ENCODE results near the gene ZFTA. TPM values are rescaled to one million over a fixed set of nuclear protein-coding genes. Genes with fewer than 3 reads are reported as not detected.

Gene ZFTA
- total and polyA plus RNA-seq, 2 donors (not counting 1 experiment from before 2014, with no cell fraction given): 3.4 to 11.8 TPM

DNA sequence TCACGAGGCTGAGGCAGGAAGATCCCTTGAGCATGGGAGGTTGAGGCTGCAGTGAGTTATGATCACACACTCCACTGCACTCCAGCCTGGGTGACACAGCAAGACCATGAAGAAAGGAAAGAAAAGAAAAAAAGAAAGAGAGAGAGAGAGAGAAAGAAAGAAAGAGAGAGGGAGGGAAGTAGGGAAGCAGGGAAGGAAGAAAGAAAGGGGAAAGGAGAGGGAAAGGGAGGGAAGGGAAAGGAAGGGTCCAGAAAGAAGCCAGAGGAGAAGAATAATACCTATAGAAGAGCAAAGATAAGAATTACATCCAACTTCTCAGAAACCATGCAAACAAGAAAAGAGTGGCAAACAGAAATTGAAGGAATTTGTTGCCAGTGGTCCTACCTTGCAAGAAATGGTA is 17.2 kb upstream of the ZFTA start:
- H3K9me3 Mint-ChIP-seq (ENCODE audit: insufficient read depth): no peaks in the 10 kb centered on the region
- DNase-seq (no peak), ATAC-seq (ENCODE audit: low read depth) (no peak)
- peaks cover 0 to 14% (median 3%) of the 10 kb centered on the region in 3 donors for H3K9me3 ChIP-seq (ENCODE audit: control extremely low read depth in 1 of 3, control insufficient read depth in 2 of 3, insufficient read depth in 1 of 3, low read length in 2 of 3)
- no peaks in the 10 kb centered on the region for H3K27me3 Mint-ChIP-seq
- no peaks in the 10 kb centered on the region for H3K36me3 ChIP-seq (replicated peaks in 1 of 2; ENCODE audit: control extremely low read depth in 1 of 2, control insufficient read depth in 1 of 2, extremely low read depth in 1 of 2, insufficient read depth in 2 of 2, low read length in 1 of 2)
- H3K9ac ChIP-seq (ENCODE audit: low read length): no peak overlapping the region
- no peaks in the 10 kb centered on the region for H3K79me2 ChIP-seq (ENCODE audit: control insufficient read depth, insufficient read depth, low read length)
- no CpG with 5 or more reads among the region's 1 CpG for WGBS (ENCODE audit: insufficient coverage)
- no peak overlapping the region for H3K27ac Mint-ChIP-seq
- H3K4me1 Mint-ChIP-seq: no peaks in the 10 kb centered on the region
- ChIA-PET CTCF (interaction anchor here (0.7 kb wide), 1 partner anchor 143 kb away, joined by 3 read pairs; no protein-coding TSS in a partner anchor), POLR2A (no interaction called here)
- H3K4me1 ChIP-seq (ENCODE audit: control insufficient read depth in 2 of 2, insufficient read depth in 2 of 2, low read length in 2 of 2): peaks cover 0 to 7% of the 10 kb centered on the region in 2 donors
- no peak overlapping the region for H3K4me2 ChIP-seq (replicated peaks; ENCODE audit: low read depth, low read length, poor library complexity, severe bottlenecking)
- TF ChIP-seq EZH2 (IDR thresholded peaks at IDR 0.05; ENCODE audit: borderline replicate concordance, insufficient read depth, low read depth, low read length, poor library complexity, severe bottlenecking): no peak
- TF ChIP-seq, protein P1, sequence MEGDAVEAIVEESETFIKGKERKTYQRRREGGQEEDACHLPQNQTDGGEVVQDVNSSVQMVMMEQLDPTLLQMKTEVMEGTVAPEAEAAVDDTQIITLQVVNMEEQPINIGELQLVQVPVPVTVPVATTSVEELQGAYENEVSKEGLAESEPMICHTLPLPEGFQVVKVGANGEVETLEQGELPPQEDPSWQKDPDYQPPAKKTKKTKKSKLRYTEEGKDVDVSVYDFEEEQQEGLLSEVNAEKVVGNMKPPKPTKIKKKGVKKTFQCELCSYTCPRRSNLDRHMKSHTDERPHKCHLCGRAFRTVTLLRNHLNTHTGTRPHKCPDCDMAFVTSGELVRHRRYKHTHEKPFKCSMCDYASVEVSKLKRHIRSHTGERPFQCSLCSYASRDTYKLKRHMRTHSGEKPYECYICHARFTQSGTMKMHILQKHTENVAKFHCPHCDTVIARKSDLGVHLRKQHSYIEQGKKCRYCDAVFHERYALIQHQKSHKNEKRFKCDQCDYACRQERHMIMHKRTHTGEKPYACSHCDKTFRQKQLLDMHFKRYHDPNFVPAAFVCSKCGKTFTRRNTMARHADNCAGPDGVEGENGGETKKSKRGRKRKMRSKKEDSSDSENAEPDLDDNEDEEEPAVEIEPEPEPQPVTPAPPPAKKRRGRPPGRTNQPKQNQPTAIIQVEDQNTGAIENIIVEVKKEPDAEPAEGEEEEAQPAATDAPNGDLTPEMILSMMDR (IDR thresholded peaks at IDR 0.05): no peak
- no peaks in the 10 kb centered on the region for H3K27me3 ChIP-seq (replicated peaks in 1 of 4; ENCODE audit: control extremely low read depth in 1 of 4, control insufficient read depth in 3 of 4, insufficient read depth in 4 of 4, low read length in 3 of 4)
- no peak overlapping the region for H2AFZ ChIP-seq (ENCODE audit: insufficient read depth, low read depth, low read length, poor library complexity, severe bottlenecking)
- H3K4me3 ChIP-seq (ENCODE audit: control extremely low read depth in 1 of 5, extremely low read depth in 1 of 5, insufficient read depth in 1 of 5, low read depth in 2 of 5, low read length in 4 of 5): no peak overlapping the region
- intact Hi-C loops (cut with micrococcal nuclease): no loop called here
- no peak overlapping the region for H3K4me3 Mint-ChIP-seq
- H3K27ac ChIP-seq (ENCODE audit: low read length in 2 of 2): no peak overlapping the region
- no peaks in the 10 kb centered on the region for H4K20me1 ChIP-seq (ENCODE audit: control insufficient read depth, insufficient read depth, low read length, poor library complexity, severe bottlenecking)

DNA sequence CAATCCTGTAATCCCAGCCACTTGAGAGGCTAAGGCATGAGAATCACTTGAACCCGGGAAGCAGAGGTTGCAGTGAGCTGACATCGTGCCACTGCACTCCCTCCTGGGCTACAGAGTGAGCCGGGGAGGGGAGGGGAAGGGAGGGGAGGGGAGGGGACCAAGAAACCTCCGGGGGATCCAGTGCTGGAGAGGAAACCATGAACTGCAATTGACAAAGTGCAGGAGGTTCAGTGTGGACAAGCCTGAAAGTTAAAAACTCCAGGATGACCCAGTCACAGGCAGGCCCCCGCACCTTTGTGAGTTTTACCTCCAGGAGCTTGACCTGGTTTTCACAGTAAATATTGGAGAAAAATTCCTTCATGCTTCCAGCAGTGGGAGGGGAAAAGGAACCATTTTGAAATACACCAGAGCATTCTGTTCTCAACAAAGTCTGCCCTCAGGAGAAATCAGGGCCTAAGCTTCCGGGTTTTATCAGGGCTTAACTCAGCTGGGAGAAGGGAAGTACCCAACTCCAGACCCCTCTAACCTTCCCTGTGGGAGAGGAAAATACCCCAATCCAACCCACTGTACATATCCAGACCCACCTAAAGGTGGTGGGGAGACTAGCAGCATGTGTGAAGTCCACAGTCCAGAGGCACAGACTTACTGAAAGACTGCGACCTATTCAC is 15.5 kb upstream of the ZFTA start:
- H3K4me1 Mint-ChIP-seq: no peaks in the 10 kb centered on the region
- Histone ChIP-seq H3K36me3 (replicated peaks in 1 of 2; ENCODE audit: control extremely low read depth in 1 of 2, control insufficient read depth in 1 of 2, extremely low read depth in 1 of 2, insufficient read depth in 2 of 2, low read length in 1 of 2) (no peaks in the 10 kb centered on the region), H3K79me2 (ENCODE audit: control insufficient read depth, insufficient read depth, low read length) (no peaks in the 10 kb centered on the region), H3K9ac (ENCODE audit: low read length) (no peak overlapping the region), H3K27ac (ENCODE audit: low read length in 2 of 2) (no peak overlapping the region), H3K9me3 (ENCODE audit: control extremely low read depth in 1 of 3, control insufficient read depth in 2 of 3, insufficient read depth in 1 of 3, low read length in 2 of 3) (peaks cover 0 to under 1% (median 0%) of the 10 kb centered on the region in 3 donors), H3K4me2 (replicated peaks; ENCODE audit: low read depth, low read length, poor library complexity, severe bottlenecking) (no peak overlapping the region), H3K4me3 (ENCODE audit: control extremely low read depth in 1 of 5, extremely low read depth in 1 of 5, insufficient read depth in 1 of 5, low read depth in 2 of 5, low read length in 4 of 5) (no peak overlapping the region), H4K20me1 (ENCODE audit: control insufficient read depth, insufficient read depth, low read length, poor library complexity, severe bottlenecking) (no peaks in the 10 kb centered on the region), H3K27me3 (replicated peaks in 1 of 4; ENCODE audit: control extremely low read depth in 1 of 4, control insufficient read depth in 3 of 4, insufficient read depth in 4 of 4, low read length in 3 of 4) (no peaks in the 10 kb centered on the region), H2AFZ (ENCODE audit: insufficient read depth, low read depth, low read length, poor library complexity, severe bottlenecking) (no peak overlapping the region), H3K4me1 (ENCODE audit: control insufficient read depth in 2 of 2, insufficient read depth in 2 of 2, low read length in 2 of 2) (no peaks in the 10 kb centered on the region)
- H3K27ac Mint-ChIP-seq: no peak overlapping the region
- intact Hi-C loops (cut with micrococcal nuclease): no loop called here
- 42% methylated on average over 2 of the region's 7 CpGs for WGBS (ENCODE audit: insufficient coverage)
- no peak overlapping the region for H3K4me3 Mint-ChIP-seq
- H3K27me3 Mint-ChIP-seq: peaks cover 8% of the 10 kb centered on the region
- CTCF ChIA-PET: interaction anchor here (0.7 kb wide), 1 partner anchor 16 kb away, joined by 3 read pairs; no protein-coding TSS in a partner anchor
- no peaks in the 10 kb centered on the region for H3K9me3 Mint-ChIP-seq (ENCODE audit: insufficient read depth)
- TF ChIP-seq, protein P1 (IDR thresholded peaks at IDR 0.05): no peak
- TF ChIP-seq EZH2 (IDR thresholded peaks at IDR 0.05; ENCODE audit: borderline replicate concordance, insufficient read depth, low read depth, low read length, poor library complexity, severe bottlenecking): no peak
- ATAC-seq (ENCODE audit: low read depth) (no peak), DNase-seq (no peak)
- POLR2A ChIA-PET: no interaction called here

Measured in B cell (primary cell).